ENCODE results near the gene CPA1. TPM values are rescaled to one million over a fixed set of nuclear protein-coding genes. Genes with fewer than 3 reads are reported as not detected.

The CPA1 gene
- total RNA-seq, 1 donor from 2014 or later = not detected

GRCh38 chr7:130381468-130382312, 1.4 kb downstream of the CPA1 start:
- Mint-ChIP-seq H3K27me3 (ENCODE audit: unreplicated experiment) (peaks cover 7% of the 10 kb centered on the region), H3K9me3 (ENCODE audit: unreplicated experiment) (peaks cover 14% of the 10 kb centered on the region), H3K4me1 (ENCODE audit: low read depth, unreplicated experiment) (peaks cover 11% of the 10 kb centered on the region), H3K36me3 (ENCODE audit: unreplicated experiment) (peaks cover 5% of the 10 kb centered on the region), H3K4me3 (ENCODE audit: unreplicated experiment) (no peak overlapping the region), H3K27ac (ENCODE audit: unreplicated experiment) (no peak overlapping the region)
- TF ChIP-seq CTCF (IDR thresholded peaks at IDR 0.05; ENCODE audit: partially characterized antibody, unreplicated experiment) = no peak
- DNase-seq = no peak

DNA sequence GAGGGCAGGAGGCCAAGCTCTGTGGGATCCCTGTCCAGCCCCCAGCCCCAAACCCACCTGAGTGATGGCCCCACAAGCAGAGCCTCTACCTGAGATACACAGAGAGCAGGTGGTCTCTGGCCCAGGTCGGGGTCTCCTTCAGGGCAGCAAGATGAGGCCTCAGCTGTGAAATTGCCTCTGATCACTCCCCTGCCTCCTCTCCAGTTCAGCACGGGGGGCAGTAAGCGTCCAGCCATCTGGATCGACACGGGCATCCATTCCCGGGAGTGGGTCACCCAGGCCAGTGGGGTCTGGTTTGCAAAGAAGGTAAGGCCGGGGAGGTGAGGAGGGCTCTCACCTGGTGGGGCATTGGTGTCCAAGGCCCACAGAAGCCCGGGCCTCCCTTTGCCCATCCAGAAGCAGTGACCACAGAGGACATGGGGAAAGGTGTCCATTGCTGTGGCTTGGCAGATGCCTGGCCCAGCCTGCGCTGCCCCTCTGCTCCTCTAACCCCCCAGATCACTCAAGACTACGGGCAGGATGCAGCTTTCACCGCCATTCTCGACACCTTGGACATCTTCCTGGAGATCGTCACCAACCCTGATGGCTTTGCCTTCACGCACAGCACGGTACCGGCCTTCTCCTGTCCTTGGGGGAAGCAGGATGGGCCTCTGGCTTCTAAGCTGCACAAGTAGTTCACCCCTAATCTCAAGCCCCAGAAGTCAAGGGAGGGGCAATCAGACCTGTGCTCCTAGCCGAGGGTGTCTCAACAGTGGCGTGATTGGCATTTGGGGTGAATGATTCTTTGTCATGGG, 3.1 kb downstream of the CPA1 start:
- DNase-seq = no peak
- peaks cover 14% of the 10 kb centered on the region for H3K9me3 Mint-ChIP-seq (ENCODE audit: unreplicated experiment)
- no peak overlapping the region for H3K4me3 Mint-ChIP-seq (ENCODE audit: unreplicated experiment)
- H3K4me1 Mint-ChIP-seq (ENCODE audit: low read depth, unreplicated experiment) = peaks cover 11% of the 10 kb centered on the region
- no peak overlapping the region for H3K27ac Mint-ChIP-seq (ENCODE audit: unreplicated experiment)
- peaks cover 7% of the 10 kb centered on the region for H3K27me3 Mint-ChIP-seq (ENCODE audit: unreplicated experiment)
- no peak for TF ChIP-seq CTCF (IDR thresholded peaks at IDR 0.05; ENCODE audit: partially characterized antibody, unreplicated experiment)
- peaks cover 4% of the 10 kb centered on the region for H3K36me3 Mint-ChIP-seq (ENCODE audit: unreplicated experiment)

GRCh38 chr7:130384371-130384801, 4.1 kb downstream of the CPA1 start:
- peaks cover 10% of the 10 kb centered on the region for H3K9me3 Mint-ChIP-seq (ENCODE audit: unreplicated experiment)
- no peak for TF ChIP-seq CTCF (IDR thresholded peaks at IDR 0.05; ENCODE audit: partially characterized antibody, unreplicated experiment)
- no peak for DNase-seq

DNA sequence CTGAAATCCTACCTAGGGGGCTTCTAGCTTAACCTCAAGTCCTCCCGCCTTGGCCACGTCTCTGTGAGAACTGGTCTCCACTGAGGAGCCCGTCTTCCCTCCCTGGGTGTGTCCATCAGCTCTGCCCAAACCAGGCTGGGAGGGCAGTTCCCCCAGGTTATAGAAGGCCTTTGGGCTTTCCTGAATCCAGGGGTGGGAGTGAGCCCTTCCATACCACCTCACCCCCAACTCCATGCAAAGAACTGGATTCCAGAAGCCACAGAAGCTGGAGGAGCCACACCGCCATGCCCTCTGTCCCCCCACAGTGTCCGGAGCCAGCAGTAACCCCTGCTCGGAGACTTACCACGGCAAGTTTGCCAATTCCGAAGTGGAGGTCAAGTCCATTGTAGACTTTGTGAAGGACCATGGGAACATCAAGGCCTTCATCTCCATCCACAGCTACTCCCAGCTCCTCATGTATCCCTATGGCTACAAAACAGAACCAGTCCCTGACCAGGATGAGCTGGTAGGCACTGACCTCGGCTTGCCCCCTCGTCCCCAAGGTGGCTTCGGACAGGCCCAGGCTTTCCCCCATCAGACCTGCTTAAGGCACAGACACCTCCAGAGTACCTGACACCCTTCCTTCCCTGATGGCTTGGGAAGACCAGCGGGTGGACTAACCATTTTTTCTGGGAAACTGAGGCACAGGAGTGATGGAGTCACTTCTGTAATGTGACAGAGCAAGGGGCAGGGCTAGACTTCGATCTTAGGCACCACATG, 4.7 kb downstream of the CPA1 start:
- Mint-ChIP-seq H3K27ac (ENCODE audit: unreplicated experiment) (no peak overlapping the region), H3K36me3 (ENCODE audit: unreplicated experiment) (no peaks in the 10 kb centered on the region), H3K27me3 (ENCODE audit: unreplicated experiment) (peaks cover 7% of the 10 kb centered on the region), H3K4me3 (ENCODE audit: unreplicated experiment) (no peak overlapping the region), H3K9me3 (ENCODE audit: unreplicated experiment) (peaks cover 10% of the 10 kb centered on the region), H3K4me1 (ENCODE audit: low read depth, unreplicated experiment) (peaks cover 6% of the 10 kb centered on the region)
- DNase-seq = no peak
- no peak for TF ChIP-seq CTCF (IDR thresholded peaks at IDR 0.05; ENCODE audit: partially characterized antibody, unreplicated experiment)

More at GRCh38 chr7:130384371-130384801, 4.1 kb downstream of the CPA1 start:
- Mint-ChIP-seq H3K36me3 (ENCODE audit: unreplicated experiment) (no peaks in the 10 kb centered on the region), H3K4me3 (ENCODE audit: unreplicated experiment) (no peak overlapping the region), H3K27me3 (ENCODE audit: unreplicated experiment) (peaks cover 7% of the 10 kb centered on the region), H3K27ac (ENCODE audit: unreplicated experiment) (no peak overlapping the region), H3K4me1 (ENCODE audit: low read depth, unreplicated experiment) (peaks cover 6% of the 10 kb centered on the region)

All from glutamatergic neuron (in vitro differentiated cells).